K562 (cell line): Measurements from ENCODE around the gene TICAM1. TPM values are rescaled to one million over a fixed set of nuclear protein-coding genes. Genes with fewer than 3 reads are reported as not detected.

Source experiments
- FUS ChIP-seq: fragments of 200-400 bp; formaldehyde crosslinking; optimal IDR thresholded peaks from 2 replicates; pipeline ENCODE3; 2017; ENCODE audit warnings: low read depth, low read length
- HEY1 ChIP-seq: fragments of 250-450 bp; sonication (Bioruptor Pico); IDR thresholded peaks from 2 replicates; pipeline ENCODE4 v1.5.0; 2020; ENCODE audit warnings: mild to moderate bottlenecking, moderate library complexity, borderline replicate concordance
- KDM5B ChIP-seq: fragments of 200-600 bp; sonication (generic); IDR thresholded peaks from 2 replicates; pipeline ENCODE4 v1.6.1; 2012; ENCODE audit warnings: low read depth, mild to moderate bottlenecking, moderate library complexity, low read length, control low read depth, inconsistent platforms; ENCODE audit not compliant: insufficient replicate concordance
- MAZ ChIP-seq, 2 experiments: fragments of 450-650 bp in 1 of 2; sonication (generic) in 1 of 2; formaldehyde crosslinking; IDR thresholded peaks in 1 of 2; conservative IDR thresholded peaks in 1 of 2; 2 replicates each; pipeline versions ENCODE4 v1.4.0 to v1.5.0; 2020; ENCODE audit warnings: mild to moderate bottlenecking in 1 of 2, missing genetic modification reagents in 1 of 2
- SIN3B ChIP-seq: fragments of 450-650 bp; IDR thresholded peaks from 2 replicates; pipeline ENCODE4 v1.6.1; 2017; ENCODE audit warnings: low read depth, mild to moderate bottlenecking, moderate library complexity
- SMARCE1 ChIP-seq: fragments of 450-650 bp; IDR thresholded peaks from 2 replicates; pipeline ENCODE4 v1.7.1; 2016; ENCODE audit warnings: mild to moderate bottlenecking
- TEAD1 ChIP-seq, 2 experiments: fragments of 450-650 bp in 1 of 2; sonication (generic) in 1 of 2; formaldehyde crosslinking; IDR thresholded peaks; 2 replicates each; pipeline versions ENCODE4 v1.4.0 to v1.8.0; 2020 to 2022; ENCODE audit warnings: mild to moderate bottlenecking in 2 of 2, missing genetic modification reagents in 1 of 2
- ZNF124 ChIP-seq: sonication (generic); formaldehyde crosslinking; IDR thresholded peaks from 2 replicates; pipeline ENCODE4 v1.8.1; 2022; ENCODE audit warnings: missing genetic modification reagents
- ZNF695 ChIP-seq: fragments of 450-650 bp; formaldehyde crosslinking; IDR thresholded peaks from 2 replicates; pipeline ENCODE4 v1.4.0; 2020; ENCODE audit warnings: mild to moderate bottlenecking, moderate library complexity
- polyA plus RNA-seq, 8 experiments: library from polyadenylated mRNA; depleted of rRNA in 4 of 8; stranded (reverse) in 5 of 8; unstranded in 3 of 8; fragments of >200 nt; fragmentation: Nextera tagmentation in 2 of 8; fragmentation: Illumina TruSeq in 1 of 8; extraction: Ambion mirVana in 2 of 8; extraction: Trizol in 1 of 8; gene quantifications; 2 replicates each; pipeline versions ENCODE4 v1.2.1 to v1.2.3, GENCODE V29; 2011 to 2014; ENCODE audit warnings: inconsistent platforms in 1 of 8, missing spikeins in 1 of 8
- total RNA-seq, 7 experiments: library from RNA; depleted of rRNA in 6 of 7; stranded (reverse); fragments of >200 nt in 6 of 7; fragmentation: Illumina TruSeq in 2 of 7; extraction: Trizol in 2 of 7; gene quantifications; 2 replicates each; pipeline versions ENCODE4 v1.2.1 to v1.2.3, GENCODE V29; 2011 to 2021; ENCODE audit warnings: low replicate concordance in 1 of 7
- TF ChIP-seq, protein P1 (sequence below): fragments of 200-600 bp; sonication (generic); IDR thresholded peaks from one replicate; pipeline ENCODE4 v1.6.1; 2012; ENCODE audit warnings: mild to moderate bottlenecking, low read depth, low read length, inconsistent platforms
- TF ChIP-seq, protein P2 (sequence below), 2 experiments: fragments of 450-650 bp in 1 of 2; sonication (generic) in 1 of 2; formaldehyde crosslinking; conservative IDR thresholded peaks; 2 replicates each; pipeline versions ENCODE4 v1.4.0 to v1.8.1; 2020 to 2022; ENCODE audit warnings: mild to moderate bottlenecking in 1 of 2, missing genetic modification reagents in 1 of 2
- TF ChIP-seq, protein P3 (sequence below): sonication (generic); formaldehyde crosslinking; IDR thresholded peaks from 2 replicates; pipeline ENCODE4 v1.8.0; 2022; ENCODE audit warnings: missing genetic modification reagents, mild to moderate bottlenecking, moderate library complexity, borderline replicate concordance

The TICAM1 gene
- total and polyA plus RNA-seq, 9 of the 15 experiments (the other 6 are each of a cell fraction or from before 2014, with no cell fraction given): 0.07 to 11.6 (median 1.5) TPM

DNA sequence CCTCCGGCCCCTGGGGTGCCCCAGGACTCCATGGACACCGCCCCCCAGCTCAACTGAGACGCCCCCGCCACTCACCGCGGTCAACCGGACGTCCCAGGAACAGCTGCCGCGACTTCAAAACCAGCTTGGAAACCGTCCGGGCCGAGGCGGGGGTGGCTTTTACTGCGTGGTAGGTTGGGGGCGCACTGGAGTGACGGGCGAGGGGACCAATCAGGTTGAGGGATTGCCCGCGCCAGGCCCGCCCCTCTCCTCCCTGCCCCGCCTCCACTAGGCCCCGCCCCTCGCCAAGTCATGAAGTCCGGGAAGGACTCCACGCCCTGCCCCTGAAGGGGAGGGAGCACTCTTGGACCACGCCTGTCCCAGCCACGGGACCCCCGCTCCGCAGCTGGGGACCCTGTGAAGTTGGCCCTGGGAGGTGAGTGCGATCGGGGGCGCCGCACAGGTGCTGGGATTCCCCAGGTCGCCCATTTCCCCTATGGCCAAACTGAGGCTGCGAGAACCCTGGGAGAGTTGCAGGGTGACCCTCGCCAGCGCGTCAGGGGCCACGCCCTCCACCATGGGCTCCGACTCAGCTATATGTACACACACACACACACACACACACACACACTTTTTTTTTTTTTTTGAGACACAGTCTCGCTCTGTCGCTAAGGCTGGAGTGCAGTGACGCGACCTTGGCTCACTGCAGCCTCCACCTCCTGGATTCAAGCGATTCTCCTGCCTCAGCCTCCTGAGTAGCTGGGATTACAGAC lies 36.2 kb upstream of the TICAM1 start, which contains the start of gene PLIN3 (continued):
- TF ChIP-seq, protein P1, sequence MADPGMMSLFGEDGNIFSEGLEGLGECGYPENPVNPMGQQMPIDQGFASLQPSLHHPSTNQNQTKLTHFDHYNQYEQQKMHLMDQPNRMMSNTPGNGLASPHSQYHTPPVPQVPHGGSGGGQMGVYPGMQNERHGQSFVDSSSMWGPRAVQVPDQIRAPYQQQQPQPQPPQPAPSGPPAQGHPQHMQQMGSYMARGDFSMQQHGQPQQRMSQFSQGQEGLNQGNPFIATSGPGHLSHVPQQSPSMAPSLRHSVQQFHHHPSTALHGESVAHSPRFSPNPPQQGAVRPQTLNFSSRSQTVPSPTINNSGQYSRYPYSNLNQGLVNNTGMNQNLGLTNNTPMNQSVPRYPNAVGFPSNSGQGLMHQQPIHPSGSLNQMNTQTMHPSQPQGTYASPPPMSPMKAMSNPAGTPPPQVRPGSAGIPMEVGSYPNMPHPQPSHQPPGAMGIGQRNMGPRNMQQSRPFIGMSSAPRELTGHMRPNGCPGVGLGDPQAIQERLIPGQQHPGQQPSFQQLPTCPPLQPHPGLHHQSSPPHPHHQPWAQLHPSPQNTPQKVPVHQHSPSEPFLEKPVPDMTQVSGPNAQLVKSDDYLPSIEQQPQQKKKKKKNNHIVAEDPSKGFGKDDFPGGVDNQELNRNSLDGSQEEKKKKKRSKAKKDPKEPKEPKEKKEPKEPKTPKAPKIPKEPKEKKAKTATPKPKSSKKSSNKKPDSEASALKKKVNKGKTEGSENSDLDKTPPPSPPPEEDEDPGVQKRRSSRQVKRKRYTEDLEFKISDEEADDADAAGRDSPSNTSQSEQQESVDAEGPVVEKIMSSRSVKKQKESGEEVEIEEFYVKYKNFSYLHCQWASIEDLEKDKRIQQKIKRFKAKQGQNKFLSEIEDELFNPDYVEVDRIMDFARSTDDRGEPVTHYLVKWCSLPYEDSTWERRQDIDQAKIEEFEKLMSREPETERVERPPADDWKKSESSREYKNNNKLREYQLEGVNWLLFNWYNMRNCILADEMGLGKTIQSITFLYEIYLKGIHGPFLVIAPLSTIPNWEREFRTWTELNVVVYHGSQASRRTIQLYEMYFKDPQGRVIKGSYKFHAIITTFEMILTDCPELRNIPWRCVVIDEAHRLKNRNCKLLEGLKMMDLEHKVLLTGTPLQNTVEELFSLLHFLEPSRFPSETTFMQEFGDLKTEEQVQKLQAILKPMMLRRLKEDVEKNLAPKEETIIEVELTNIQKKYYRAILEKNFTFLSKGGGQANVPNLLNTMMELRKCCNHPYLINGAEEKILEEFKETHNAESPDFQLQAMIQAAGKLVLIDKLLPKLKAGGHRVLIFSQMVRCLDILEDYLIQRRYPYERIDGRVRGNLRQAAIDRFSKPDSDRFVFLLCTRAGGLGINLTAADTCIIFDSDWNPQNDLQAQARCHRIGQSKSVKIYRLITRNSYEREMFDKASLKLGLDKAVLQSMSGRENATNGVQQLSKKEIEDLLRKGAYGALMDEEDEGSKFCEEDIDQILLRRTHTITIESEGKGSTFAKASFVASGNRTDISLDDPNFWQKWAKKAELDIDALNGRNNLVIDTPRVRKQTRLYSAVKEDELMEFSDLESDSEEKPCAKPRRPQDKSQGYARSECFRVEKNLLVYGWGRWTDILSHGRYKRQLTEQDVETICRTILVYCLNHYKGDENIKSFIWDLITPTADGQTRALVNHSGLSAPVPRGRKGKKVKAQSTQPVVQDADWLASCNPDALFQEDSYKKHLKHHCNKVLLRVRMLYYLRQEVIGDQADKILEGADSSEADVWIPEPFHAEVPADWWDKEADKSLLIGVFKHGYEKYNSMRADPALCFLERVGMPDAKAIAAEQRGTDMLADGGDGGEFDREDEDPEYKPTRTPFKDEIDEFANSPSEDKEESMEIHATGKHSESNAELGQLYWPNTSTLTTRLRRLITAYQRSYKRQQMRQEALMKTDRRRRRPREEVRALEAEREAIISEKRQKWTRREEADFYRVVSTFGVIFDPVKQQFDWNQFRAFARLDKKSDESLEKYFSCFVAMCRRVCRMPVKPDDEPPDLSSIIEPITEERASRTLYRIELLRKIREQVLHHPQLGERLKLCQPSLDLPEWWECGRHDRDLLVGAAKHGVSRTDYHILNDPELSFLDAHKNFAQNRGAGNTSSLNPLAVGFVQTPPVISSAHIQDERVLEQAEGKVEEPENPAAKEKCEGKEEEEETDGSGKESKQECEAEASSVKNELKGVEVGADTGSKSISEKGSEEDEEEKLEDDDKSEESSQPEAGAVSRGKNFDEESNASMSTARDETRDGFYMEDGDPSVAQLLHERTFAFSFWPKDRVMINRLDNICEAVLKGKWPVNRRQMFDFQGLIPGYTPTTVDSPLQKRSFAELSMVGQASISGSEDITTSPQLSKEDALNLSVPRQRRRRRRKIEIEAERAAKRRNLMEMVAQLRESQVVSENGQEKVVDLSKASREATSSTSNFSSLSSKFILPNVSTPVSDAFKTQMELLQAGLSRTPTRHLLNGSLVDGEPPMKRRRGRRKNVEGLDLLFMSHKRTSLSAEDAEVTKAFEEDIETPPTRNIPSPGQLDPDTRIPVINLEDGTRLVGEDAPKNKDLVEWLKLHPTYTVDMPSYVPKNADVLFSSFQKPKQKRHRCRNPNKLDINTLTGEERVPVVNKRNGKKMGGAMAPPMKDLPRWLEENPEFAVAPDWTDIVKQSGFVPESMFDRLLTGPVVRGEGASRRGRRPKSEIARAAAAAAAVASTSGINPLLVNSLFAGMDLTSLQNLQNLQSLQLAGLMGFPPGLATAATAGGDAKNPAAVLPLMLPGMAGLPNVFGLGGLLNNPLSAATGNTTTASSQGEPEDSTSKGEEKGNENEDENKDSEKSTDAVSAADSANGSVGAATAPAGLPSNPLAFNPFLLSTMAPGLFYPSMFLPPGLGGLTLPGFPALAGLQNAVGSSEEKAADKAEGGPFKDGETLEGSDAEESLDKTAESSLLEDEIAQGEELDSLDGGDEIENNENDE: no peak
- TF ChIP-seq, protein P2, sequence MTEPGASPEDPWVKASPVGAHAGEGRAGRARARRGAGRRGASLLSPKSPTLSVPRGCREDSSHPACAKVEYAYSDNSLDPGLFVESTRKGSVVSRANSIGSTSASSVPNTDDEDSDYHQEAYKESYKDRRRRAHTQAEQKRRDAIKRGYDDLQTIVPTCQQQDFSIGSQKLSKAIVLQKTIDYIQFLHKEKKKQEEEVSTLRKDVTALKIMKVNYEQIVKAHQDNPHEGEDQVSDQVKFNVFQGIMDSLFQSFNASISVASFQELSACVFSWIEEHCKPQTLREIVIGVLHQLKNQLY (CRISPR knock-in tag; conservative IDR thresholded peaks at IDR 0.05): no peak
- TF ChIP-seq ZNF124 (no peak), HEY1 (CRISPR knock-in tag) (no peak), MAZ (CRISPR knock-in tag; conservative IDR thresholded peaks at IDR 0.05 in 1 of 2, IDR thresholded peaks at IDR 0.05 in 1 of 2) (peak; percentile 45 to 82; a peak in 3 of 4 replicates), SMARCE1 (peak; percentile 89), ZNF695 (CRISPR knock-in tag) (no peak), FUS (no peak), SIN3B (no peak), KDM5B (peak; percentile 66), TEAD1 (CRISPR knock-in tag; IDR thresholded peaks at IDR 0.05) (no peak)
- TF ChIP-seq, protein P3, sequence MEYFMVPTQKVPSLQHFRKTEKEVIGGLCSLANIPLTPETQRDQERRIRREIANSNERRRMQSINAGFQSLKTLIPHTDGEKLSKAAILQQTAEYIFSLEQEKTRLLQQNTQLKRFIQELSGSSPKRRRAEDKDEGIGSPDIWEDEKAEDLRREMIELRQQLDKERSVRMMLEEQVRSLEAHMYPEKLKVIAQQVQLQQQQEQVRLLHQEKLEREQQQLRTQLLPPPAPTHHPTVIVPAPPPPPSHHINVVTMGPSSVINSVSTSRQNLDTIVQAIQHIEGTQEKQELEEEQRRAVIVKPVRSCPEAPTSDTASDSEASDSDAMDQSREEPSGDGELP: peak; percentile 89
